ENCODE results near the gene PHC2.

Gene PHC2

DNA sequence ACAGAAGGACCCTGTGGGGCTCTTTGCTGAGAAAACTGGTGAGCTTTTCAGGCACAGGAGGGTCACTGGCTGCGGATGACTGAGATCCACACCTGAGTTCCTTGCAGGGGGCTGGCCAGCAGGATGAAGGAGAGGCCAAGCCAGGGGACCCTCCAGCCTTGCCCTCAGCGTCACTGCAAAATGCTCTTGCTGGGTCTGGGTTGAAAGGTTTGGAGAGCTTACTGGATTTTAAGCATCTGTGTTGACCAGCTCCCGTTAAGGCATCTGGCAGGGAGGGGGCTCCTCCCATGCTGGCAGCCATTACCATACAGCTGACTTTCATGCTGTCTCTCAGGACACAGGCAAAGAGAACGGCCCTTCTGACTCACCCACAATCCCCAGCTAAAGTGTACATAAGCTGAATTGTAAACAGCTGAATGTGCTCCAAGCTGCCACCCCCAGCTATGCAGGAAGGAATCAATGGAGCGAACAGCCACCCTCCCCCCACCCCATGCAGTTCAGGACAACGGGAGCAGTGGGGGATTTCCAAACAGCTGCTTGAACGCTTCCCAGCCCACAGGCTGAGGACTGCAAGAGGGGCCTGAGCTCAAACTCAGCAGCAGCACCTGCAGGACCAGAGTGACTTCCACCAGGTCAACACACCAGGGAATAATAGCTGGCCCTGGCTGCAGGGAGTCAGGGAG lies 88.7 kb downstream of the PHC2 start:
- TF ChIP-seq, protein P1, sequence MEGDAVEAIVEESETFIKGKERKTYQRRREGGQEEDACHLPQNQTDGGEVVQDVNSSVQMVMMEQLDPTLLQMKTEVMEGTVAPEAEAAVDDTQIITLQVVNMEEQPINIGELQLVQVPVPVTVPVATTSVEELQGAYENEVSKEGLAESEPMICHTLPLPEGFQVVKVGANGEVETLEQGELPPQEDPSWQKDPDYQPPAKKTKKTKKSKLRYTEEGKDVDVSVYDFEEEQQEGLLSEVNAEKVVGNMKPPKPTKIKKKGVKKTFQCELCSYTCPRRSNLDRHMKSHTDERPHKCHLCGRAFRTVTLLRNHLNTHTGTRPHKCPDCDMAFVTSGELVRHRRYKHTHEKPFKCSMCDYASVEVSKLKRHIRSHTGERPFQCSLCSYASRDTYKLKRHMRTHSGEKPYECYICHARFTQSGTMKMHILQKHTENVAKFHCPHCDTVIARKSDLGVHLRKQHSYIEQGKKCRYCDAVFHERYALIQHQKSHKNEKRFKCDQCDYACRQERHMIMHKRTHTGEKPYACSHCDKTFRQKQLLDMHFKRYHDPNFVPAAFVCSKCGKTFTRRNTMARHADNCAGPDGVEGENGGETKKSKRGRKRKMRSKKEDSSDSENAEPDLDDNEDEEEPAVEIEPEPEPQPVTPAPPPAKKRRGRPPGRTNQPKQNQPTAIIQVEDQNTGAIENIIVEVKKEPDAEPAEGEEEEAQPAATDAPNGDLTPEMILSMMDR (IDR thresholded peaks at IDR 0.05; ENCODE audit: extremely low read depth, missing control alignments) = no peak
- DNase-seq (ENCODE audit: low spot score) = no peak

DNA sequence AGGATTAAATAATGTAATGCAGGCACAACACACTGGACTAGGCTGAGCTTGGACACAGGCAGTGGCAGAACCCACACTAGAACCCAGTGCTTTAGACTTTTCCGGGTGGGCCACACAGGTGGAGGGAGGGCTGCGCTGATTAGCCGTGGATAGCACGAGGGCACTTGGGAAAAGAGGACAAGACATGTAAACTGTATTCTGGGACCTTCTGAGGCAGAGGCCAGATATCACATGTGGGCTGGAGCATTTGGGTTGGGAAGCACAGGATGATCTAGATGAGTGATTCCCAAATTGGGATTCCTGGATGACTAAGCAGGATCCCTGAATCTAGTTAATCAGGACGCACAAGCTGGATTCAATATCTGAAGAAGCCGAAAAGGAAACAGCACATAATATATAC lies 89.7 kb downstream of the PHC2 start:
- no peak for DNase-seq (ENCODE audit: low spot score)
- TF ChIP-seq, protein P1 (IDR thresholded peaks at IDR 0.05; ENCODE audit: extremely low read depth, missing control alignments) = no peak

DNA sequence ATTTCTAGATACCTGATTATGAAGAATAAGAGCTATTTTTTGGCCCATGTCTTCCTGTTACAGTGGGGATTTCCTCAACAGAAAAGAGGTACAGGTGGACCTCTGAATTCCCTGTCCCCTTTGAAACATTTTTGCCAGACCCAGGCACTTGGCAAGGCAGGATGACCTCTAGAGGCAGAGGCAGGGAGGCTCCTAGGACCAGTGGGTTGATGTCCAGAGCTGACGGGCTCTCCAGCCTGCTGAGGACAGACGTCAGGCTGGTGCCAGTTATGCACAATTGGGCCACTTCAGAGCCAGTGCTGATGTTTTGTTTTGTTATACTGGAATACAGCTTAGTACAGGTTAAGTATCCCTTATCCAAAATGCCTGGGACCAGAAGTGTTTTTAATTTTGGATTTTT lies 91.5 kb downstream of the PHC2 start:
- TF ChIP-seq, protein P1 (IDR thresholded peaks at IDR 0.05; ENCODE audit: extremely low read depth, missing control alignments) = no peak
- no peak for DNase-seq (ENCODE audit: low spot score)

DNA sequence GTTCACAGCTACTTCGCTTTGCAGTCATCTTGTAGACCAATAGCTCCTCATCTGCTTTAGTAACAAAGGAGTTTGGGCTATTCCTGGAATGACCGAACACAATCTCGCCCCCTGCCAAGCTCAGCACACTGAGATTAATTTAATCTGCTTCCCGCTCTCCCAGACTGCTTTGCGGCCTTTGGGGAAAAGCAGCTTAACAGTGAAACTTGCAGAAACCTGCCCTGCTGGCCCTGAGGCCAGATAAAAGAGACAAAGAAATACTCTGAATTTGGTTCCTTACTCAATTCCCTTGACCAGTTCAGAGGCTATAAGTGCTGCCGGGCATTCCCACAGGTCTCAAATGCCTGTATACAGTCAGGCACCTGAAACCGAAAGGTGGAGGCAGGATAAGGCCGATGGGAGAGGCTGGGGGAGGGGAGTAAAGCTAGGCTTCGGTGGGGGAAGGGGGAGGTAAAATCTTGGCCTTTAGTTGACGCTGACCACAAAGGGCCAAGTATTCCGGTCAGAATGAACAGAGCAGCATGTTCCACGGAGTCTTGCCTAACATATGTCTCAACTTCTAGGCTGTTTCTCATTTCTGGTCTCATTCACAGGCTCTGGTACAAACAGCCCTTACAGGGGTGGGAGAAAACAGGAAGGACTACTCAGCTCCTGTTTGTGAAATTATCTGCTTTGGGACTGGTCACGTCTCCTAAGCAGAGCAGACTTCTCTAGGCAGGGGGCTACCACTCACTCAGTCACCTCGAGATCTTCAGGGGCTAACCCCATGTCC lies 92.3 kb downstream of the PHC2 start:
- no peak for DNase-seq (ENCODE audit: low spot score)
- TF ChIP-seq, protein P1 (IDR thresholded peaks at IDR 0.05; ENCODE audit: extremely low read depth, missing control alignments) = no peak

DNA sequence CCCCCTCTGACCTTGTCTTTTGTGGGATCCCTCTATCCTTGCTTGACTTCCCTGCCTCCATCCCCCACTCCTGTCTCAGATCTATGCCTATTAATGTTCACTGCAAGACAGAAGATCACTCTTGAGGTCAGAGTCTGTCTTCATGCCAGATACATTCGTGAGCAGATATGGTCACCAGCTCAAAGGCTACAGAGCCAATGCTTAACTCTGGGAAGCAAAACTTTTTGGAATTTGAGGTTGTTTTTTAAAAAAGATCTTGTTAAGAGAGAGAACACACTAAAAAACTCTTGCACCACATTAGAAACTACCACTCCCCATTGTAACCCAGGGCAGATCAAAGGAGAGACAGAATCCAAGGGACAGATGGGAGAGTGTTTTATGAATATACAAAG lies 92.9 kb downstream of the PHC2 start:
- TF ChIP-seq, protein P1 (IDR thresholded peaks at IDR 0.05; ENCODE audit: extremely low read depth, missing control alignments) = no peak
- DNase-seq (ENCODE audit: low spot score) = no peak

DNA sequence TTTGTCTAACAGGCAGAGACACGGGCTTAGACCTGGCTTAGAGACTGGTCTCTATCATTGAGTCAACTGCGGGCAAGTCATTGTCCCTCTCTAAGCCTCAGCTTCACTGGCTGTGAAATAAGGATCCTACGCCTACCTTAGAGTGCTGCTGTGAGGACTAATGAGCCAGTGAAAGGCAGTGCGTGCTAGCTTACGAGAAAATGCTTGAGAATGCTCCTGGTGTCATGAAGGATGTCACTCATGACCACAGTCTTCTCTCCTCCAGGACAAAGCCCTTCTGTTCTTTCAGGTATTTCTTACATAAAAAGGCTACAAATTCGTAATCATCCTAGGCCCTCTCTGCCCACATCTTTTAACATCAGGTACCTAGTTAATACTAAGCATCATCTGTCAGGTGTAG lies 93.5 kb downstream of the PHC2 start:
- TF ChIP-seq, protein P1 (IDR thresholded peaks at IDR 0.05; ENCODE audit: extremely low read depth, missing control alignments) = no peak

DNA sequence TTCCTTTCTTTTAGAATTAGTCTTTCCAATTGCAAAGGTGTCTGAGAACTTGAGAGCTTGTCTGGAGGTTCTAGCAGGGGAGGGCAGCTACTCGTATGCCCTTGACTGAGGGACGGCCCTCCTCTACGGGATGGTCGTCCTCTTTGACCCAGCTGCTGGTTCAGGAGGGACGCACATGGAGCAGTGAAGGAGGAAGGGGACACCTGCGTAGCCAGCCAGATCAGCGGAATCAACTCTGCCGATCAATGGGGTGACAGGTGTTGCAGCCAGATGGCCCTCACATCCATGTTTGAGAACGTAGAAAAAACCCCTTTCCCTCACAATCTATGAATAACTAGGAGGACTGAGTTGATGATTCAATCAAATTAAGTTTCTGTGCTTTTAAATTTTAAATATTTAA lies 94.3 kb downstream of the PHC2 start:
- no peak for DNase-seq (ENCODE audit: low spot score)
- TF ChIP-seq, protein P1 (IDR thresholded peaks at IDR 0.05; ENCODE audit: extremely low read depth, missing control alignments) = no peak

More for the DNA sequence above, 93.5 kb downstream of the PHC2 start:
- DNase-seq (ENCODE audit: low spot score) = no peak

Data from GM20000 (cell line).